Measurements from ENCODE around the gene ADAM21.
"Not testable (repeated sequence)": the region's sequence is repeated elsewhere in the genome, so short reads cannot be mapped to it uniquely, and the experiment has no call there.

Gene ADAM21

DNA sequence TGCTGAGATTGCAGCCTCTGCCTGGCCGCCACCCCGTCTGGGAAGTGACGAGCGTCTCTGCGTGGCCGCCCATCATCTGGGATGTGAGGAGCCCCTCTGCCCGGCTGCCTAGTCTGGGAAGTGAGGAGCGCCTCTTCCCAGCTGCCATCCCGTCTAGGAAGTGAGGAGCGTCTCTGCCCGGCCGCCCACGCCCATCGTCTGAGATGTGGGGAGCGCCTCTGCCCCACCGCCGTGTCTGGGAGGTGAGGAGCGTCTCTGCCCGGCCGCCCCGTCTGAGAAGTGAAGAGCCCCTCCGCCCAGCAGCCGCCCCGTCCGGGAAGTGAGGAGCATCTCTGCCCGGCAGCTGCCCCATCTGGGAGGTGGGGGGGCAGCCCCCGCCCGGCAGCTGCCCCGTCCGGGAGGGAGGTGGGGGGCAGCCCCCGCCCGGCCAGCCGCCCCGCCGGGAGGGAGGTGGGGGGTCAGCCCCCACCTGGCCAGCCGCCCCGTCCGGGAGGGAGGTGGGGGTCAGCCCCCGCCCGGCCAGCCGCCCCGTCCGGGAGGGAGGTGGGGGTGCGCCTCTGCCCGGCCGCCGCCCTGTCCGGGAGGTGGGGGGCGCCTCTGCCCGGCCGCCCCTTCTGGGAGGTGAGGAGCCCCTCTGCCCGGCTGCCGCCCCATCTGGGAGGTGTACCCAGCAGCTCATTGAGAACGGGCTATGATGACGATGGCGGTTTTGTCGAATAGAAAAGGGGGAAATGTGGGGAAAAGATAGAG is 25.6 kb downstream of the ADAM21 start:
- DNase-seq (ENCODE audit: low read depth in 2 of 2) = not testable (repeated sequence)

DNA sequence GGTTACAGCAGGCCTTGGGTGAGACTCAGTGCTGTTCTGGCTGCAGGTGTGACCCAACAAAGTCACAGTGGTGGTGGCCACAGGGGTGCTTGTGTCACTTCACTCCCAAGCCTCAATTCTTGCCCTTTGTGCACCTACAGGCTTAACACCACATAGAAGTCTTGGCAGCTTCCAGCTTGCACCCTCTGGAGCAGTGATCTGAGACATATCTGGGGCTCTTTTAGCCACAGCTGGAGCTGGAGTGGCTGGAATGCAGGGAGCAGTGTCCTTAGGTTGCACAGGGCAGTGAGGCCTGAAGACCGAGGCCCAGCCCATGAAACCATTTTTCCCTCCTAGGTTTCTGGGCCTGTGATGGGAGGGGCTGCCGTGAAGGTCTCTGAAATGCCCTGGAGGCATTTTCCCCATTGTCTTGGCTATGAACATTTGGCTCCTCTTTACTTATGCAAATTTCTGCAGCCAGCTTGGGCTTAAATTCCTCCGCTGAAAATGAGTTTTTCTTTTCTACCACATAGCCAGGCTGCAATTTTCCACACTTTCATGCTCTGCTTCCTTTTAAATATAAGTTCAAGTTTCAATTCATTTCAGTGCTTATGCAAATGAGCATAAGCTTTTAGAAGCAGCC is 37.7 kb downstream of the ADAM21 start:
- no peak for DNase-seq (ENCODE audit: low read depth in 2 of 2)

DNA sequence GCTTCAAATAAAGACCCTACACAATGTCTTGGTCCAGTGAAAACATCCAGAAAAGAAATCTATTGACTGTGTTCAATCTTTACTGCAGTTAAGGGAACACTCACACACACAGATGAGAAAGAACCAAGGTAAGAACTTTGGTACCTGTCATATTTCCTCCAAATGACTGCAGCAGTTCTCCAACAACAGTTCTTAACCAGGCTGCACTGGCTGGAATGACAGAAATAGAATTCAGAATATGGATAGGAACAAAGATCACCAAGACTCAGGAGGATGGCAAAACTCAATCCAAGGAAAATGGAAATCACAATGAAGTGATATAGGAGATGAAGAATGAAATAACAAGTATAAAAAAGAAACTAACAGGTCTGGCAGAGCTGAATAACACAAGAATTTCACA is 46.2 kb downstream of the ADAM21 start:
- no peak for DNase-seq (ENCODE audit: low read depth in 2 of 2)

Measured in fibroblast of skin of left quadriceps (primary cell).